ENCODE measurements around the gene SND1. TPM values are rescaled to one million over a fixed set of nuclear protein-coding genes. Genes with fewer than 3 reads are reported as not detected.

SND1 gene
- total RNA-seq, 1 donor: 202 TPM

DNA sequence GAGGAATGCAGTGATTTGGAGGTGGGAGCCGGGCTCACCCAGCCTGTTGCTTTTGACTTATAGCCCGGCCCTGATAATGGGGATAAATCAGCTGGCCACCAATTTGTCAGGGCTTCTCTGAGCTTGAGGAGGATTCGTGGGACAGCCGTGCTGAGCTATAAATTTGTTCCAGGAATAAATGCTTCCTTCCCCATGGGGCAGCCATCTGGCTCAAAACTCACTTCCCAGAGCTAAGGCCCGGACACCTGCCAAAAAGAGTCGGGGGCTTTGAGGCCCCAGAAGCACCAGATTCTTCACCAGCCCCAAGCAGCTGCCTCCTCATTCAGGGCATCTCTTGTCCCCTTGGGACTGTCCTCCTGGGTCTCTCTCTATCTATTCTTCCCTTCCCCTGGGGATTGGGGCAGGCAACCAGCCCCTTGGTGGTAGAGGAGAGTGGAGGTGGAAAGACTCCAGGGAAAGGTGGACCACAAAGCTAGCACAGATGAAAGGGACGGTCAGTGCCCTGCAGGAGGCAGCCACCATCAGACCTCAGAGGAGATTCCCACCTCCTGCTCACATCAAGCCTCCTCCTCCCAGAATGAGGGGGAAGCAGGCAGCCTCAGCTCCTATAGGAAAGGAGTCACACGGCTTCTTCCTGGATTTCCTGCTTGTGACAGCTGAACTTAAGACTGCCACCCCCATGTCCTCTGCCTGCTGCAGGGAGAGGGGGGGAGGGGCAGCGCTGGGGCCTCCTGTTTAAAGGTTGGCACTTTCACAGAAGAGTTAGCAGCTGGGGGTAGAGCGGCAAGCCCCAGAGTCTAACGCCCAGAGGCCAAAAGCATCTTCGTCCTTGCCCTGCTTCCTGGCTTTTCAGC, 423.5 kb downstream of the SND1 start:
- no peak overlapping the region for H3K4me3 ChIP-seq (ENCODE audit: low read depth, low read length)
- DNase-seq (ENCODE audit: low read depth): no peak
- TF ChIP-seq, protein P1, sequence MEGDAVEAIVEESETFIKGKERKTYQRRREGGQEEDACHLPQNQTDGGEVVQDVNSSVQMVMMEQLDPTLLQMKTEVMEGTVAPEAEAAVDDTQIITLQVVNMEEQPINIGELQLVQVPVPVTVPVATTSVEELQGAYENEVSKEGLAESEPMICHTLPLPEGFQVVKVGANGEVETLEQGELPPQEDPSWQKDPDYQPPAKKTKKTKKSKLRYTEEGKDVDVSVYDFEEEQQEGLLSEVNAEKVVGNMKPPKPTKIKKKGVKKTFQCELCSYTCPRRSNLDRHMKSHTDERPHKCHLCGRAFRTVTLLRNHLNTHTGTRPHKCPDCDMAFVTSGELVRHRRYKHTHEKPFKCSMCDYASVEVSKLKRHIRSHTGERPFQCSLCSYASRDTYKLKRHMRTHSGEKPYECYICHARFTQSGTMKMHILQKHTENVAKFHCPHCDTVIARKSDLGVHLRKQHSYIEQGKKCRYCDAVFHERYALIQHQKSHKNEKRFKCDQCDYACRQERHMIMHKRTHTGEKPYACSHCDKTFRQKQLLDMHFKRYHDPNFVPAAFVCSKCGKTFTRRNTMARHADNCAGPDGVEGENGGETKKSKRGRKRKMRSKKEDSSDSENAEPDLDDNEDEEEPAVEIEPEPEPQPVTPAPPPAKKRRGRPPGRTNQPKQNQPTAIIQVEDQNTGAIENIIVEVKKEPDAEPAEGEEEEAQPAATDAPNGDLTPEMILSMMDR (IDR thresholded peaks at IDR 0.05; ENCODE audit: insufficient read depth, low read length): no peak

DNA sequence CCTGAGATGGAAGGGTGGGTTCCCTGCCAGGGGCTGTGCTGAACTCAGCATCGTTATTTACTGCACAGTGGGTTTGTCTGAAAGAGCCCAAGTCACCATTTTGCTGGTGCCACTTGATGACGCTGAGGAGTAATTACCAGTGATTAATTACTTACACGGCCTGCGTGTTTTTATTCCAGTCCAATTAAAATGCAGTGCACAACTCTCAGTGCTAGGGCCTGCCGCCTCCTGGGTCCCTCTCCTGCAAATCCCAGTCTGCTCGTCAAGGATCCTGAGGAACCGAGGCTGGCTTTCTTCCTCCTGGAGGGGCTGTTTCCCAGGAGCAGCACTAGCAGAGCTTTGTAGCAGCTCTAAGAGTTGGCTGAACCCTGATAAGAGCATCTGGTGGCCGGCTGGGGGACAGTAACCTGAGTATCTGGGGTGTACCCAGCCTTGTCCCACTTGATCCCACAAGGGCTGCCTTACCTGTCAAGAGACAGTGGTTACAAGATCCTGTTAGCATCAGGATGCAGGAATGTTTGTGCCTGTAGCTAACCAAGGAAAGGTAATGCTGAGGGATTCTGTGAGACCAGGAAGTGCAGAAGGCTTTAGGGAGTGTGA, 424.3 kb downstream of the SND1 start:
- TF ChIP-seq, protein P1 (IDR thresholded peaks at IDR 0.05; ENCODE audit: insufficient read depth, low read length): no peak
- H3K4me3 ChIP-seq (ENCODE audit: low read depth, low read length): no peak overlapping the region
- DNase-seq (ENCODE audit: low read depth): no peak

DNA sequence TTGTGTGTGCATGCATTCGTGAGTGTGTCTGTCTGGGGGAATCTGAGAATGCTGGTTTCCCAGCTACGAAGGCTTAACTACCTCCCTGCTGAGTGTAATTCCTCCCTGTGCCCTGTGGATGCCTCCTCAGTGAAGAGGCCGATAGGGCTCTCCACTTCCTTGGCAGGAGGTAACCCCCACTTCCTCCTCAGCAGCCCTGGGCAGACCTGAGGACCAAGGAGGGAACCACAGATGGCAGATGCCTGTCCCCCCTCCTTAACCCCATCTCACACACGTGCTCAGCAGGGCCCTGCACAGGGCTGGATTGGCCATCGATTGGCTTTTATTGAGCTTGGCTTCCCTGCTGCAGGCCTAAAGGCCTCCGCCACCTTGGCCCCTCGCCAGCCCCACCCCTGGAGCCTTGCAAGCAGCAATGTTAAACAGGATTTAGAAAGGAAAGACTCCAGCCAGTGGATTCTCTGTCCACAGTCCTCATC, 424.8 kb downstream of the SND1 start:
- TF ChIP-seq, protein P1 (IDR thresholded peaks at IDR 0.05; ENCODE audit: insufficient read depth, low read length): no peak
- DNase-seq (ENCODE audit: low read depth): peak; percentile 30

DNA sequence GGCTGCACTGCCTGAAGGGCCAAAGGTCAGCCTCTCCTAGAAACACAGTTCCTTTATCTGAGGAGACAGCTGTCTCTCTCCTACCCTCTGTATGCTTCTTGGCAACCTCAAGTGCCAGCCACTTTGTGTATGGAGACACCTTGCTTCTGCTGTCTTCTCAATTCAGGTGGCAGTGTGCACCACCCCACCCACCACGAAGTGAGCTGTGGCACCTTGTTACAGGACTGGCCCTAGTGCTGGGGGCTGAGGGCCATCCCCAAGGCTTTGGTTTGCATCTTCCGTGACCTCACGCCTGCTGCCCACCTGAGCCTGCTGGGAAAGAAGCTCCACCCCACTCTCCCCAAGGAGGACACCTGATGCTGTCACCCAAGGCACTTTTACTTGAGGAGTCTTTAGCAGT, 426.3 kb downstream of the SND1 start:
- H3K4me3 ChIP-seq (ENCODE audit: low read depth, low read length): no peak overlapping the region
- TF ChIP-seq, protein P1 (IDR thresholded peaks at IDR 0.05; ENCODE audit: insufficient read depth, low read length): no peak
- DNase-seq (ENCODE audit: low read depth): no peak

More for the DNA sequence above, 424.8 kb downstream of the SND1 start:
- no peak overlapping the region for H3K4me3 ChIP-seq (ENCODE audit: low read depth, low read length)

DNA sequence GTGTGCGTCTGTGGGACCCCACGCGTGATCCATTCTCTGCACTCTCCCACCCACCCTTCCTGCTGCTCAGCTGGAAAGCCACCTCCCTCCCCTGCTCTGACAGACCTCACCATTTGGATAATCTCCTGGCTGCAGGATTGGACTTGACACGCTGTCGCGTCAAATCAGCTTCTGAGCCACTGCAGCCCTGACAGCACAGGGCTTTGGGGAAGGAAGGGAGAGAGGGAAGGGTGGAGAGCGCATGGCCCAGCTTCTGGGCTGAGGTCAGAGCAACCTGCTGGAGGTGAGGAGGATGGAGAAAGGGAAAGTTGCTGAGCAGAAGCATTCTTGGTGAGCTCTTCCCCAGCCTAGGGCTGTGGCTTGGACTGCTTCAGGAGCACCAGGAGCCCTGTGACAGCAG, 428.2 kb downstream of the SND1 start:
- TF ChIP-seq, protein P1 (IDR thresholded peaks at IDR 0.05; ENCODE audit: insufficient read depth, low read length): no peak
- DNase-seq (ENCODE audit: low read depth): no peak
- H3K4me3 ChIP-seq (ENCODE audit: low read depth, low read length): no peak overlapping the region

DNA sequence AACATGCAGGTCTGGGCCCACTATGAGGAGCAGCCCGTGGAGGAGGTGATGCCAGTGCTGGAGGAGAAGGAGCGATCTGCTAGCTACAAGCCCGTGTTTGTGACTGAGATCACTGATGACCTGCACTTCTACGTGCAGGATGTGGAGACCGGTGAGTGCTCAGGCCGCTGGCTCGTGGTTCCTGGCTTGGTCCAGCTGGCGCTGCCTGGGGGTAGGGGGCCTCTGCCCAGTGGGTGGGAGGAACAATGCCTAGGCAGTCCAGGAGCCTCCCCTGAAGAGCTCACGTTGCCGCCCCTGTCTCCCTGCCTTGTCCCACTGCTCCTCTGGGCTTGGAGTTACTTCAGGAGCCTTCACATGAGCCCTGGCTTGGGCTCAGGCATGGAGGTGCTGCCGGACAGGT, 429.4 kb downstream of the SND1 start:
- no peak overlapping the region for H3K4me3 ChIP-seq (ENCODE audit: low read depth, low read length)
- TF ChIP-seq, protein P1 (IDR thresholded peaks at IDR 0.05; ENCODE audit: insufficient read depth, low read length): no peak
- DNase-seq (ENCODE audit: low read depth): no peak
